H1 (cell line): ENCODE measurements around the gene CAMK2D.

Experiments used
- CHD1 ChIP-seq: IDR thresholded peaks from 2 replicates; pipeline ENCODE4 v1.6.1; 2012; ENCODE audit warnings: low read depth, low read length, improper control_type of control experiment
- CTCF ChIP-seq, 3 experiments: IDR thresholded peaks; 1 replicate in 2 of 3; 2 replicates in 1 of 3; pipeline versions ENCODE4 v1.5.1 to v1.6.1; 2011; ENCODE audit warnings: low read length in 3 of 3, mild to moderate bottlenecking in 3 of 3, inconsistent platforms in 2 of 3, low read depth in 1 of 3, moderate library complexity in 1 of 3; ENCODE audit not compliant: insufficient read depth in 1 of 3; ENCODE audit errors: control extremely low read depth in 1 of 3
- POLR2A ChIP-seq, 2 experiments: IDR thresholded peaks; 1 replicate in 1 of 2; 2 replicates in 1 of 2; pipeline ENCODE4 v1.6.1; 2011; ENCODE audit warnings: low read depth in 2 of 2, low read length in 2 of 2, mild to moderate bottlenecking in 2 of 2; ENCODE audit errors: control extremely low read depth in 1 of 2

GRCh38 chr4:113643505-113643904, 118.0 kb downstream of the CAMK2D start:
- TF ChIP-seq CHD1 (no peak), POLR2A (IDR thresholded peaks at IDR 0.05; ENCODE audit: control extremely low read depth in 1 of 2, low read depth in 2 of 2, low read length in 2 of 2) (no peak), CTCF (IDR thresholded peaks at IDR 0.05; ENCODE audit: control extremely low read depth in 1 of 3, insufficient read depth in 1 of 3, low read depth in 1 of 3, low read length in 3 of 3) (no peak)
